IMR-90 (cell line): Measurements from ENCODE around the gene RUNDC1. TPM values are rescaled to one million over a fixed set of nuclear protein-coding genes. Genes with fewer than 3 reads are reported as not detected.

Experiments
- ATAC-seq: fragments of 200-7000 bp; cut with Tn5 transposase; 2 replicates; pipeline ENCODE4 v1.9.1; 2020; ENCODE audit warnings: low read depth, mild to moderate bottlenecking, moderate library complexity
- BruUV-seq: library from RNA; stranded (reverse); fragments of 400-500 nt; replicated peaks from 2 replicates; lab custom pipeline; 2021; lab: Mats Ljungman, UMichigan
- CTCF ChIA-PET: fragments of 300-600 bp; formaldehyde crosslinking; extraction: SDS; loops from one replicate; lab custom pipeline; 2021; ENCODE audit warnings: antibody characterized with exemption; lab: Yijun Ruan, JAX
- POLR2A ChIA-PET: fragments of 300-600 bp; sonication (Branson Sonifier 250); formaldehyde crosslinking; loops from one replicate; lab custom pipeline; 2022; ENCODE audit warnings: antibody characterized with exemption; ENCODE audit not compliant: unreplicated experiment; lab: Charles Lee
- DNase-seq: peaks from one replicate; pipeline ENCODE4 v3.0.0; 2013
- H2AFZ ChIP-seq: replicated peaks from 2 replicates; pipeline ENCODE3; 2013; ENCODE audit warnings: low read length, mild to moderate bottlenecking; ENCODE audit not compliant: poor library complexity
- H2AK5ac ChIP-seq: 2 replicates; pipeline ENCODE4 v1.6.1; 2013; ENCODE audit warnings: low read depth, low read length, inconsistent platforms
- H2AK9ac ChIP-seq: replicated peaks from 2 replicates; pipeline ENCODE3; 2013; ENCODE audit warnings: mild to moderate bottlenecking, low read depth, low read length, moderate library complexity; ENCODE audit not compliant: poor library complexity
- H2BK120ac ChIP-seq: 2 replicates; pipeline ENCODE4 v1.6.1; 2013; ENCODE audit warnings: low read depth, low read length, inconsistent platforms
- H2BK15ac ChIP-seq: 3 replicates; pipeline ENCODE4 v1.6.1; 2013; ENCODE audit warnings: low read depth, low read length, inconsistent platforms
- H2BK20ac ChIP-seq: 2 replicates; pipeline ENCODE4 v1.6.1; 2013; ENCODE audit warnings: low read depth, mild to moderate bottlenecking, inconsistent platforms, low read length, moderate library complexity
- H2BK5ac ChIP-seq: 2 replicates; pipeline ENCODE4 v1.6.1; 2013; ENCODE audit warnings: mild to moderate bottlenecking, low read depth, low read length, inconsistent platforms; ENCODE audit not compliant: poor library complexity, severe bottlenecking
- H3K14ac ChIP-seq: replicated peaks from 2 replicates; pipeline ENCODE4 v1.6.1; 2013; ENCODE audit warnings: low read depth, low read length, inconsistent platforms
- H3K18ac ChIP-seq: 2 replicates; pipeline ENCODE4 v1.6.1; 2013; ENCODE audit warnings: low read depth, low read length, control low read depth
- H3K23ac ChIP-seq: 2 replicates; pipeline ENCODE4 v1.6.1; 2013; ENCODE audit warnings: low read depth, low read length, inconsistent platforms
- H3K27ac ChIP-seq: 2 replicates; pipeline ENCODE4 v1.5.1; 2013; ENCODE audit warnings: mild to moderate bottlenecking, control low read depth, low read length; ENCODE audit not compliant: insufficient read depth
- H3K27me3 ChIP-seq: 2 replicates; pipeline ENCODE4 v1.6.1; 2013; ENCODE audit warnings: low read length; ENCODE audit not compliant: control insufficient read depth, insufficient read depth
- H3K36me3 ChIP-seq: 2 replicates; pipeline ENCODE4 v1.6.1; 2013; ENCODE audit warnings: low read length, mixed read lengths; ENCODE audit not compliant: control insufficient read depth, insufficient read depth
- H3K4ac ChIP-seq: 2 replicates; pipeline ENCODE4 v1.6.1; 2013; ENCODE audit warnings: low read depth, low read length, inconsistent platforms
- H3K4me1 ChIP-seq: 2 replicates; pipeline ENCODE4 v1.6.1; 2013; ENCODE audit warnings: low read length, mixed read lengths; ENCODE audit not compliant: control insufficient read depth, insufficient read depth
- H3K4me2 ChIP-seq: 2 replicates; pipeline ENCODE4 v1.6.1; 2013; ENCODE audit warnings: low read depth, mild to moderate bottlenecking, control low read depth, low read length, moderate library complexity
- H3K4me3 ChIP-seq: 2 replicates; pipeline ENCODE4 v1.5.1; 2013; ENCODE audit warnings: low read depth, mild to moderate bottlenecking, control low read depth, low read length, moderate library complexity; ENCODE audit not compliant: insufficient read depth
- H3K56ac ChIP-seq: 2 replicates; pipeline ENCODE4 v1.6.1; 2013; ENCODE audit warnings: low read length, inconsistent platforms; ENCODE audit not compliant: insufficient read depth; ENCODE audit errors: extremely low read depth
- H3K79me1 ChIP-seq, 2 experiments: 2 replicates each; pipeline ENCODE4 v1.6.1; 2013; ENCODE audit warnings: low read length in 2 of 2, inconsistent platforms in 1 of 2, low read depth in 1 of 2
- H3K9ac ChIP-seq: 2 replicates; pipeline ENCODE4 v1.6.1; 2013; ENCODE audit warnings: low read depth, low read length, control low read depth
- H3K9me1 ChIP-seq: 2 replicates; pipeline ENCODE4 v1.6.1; 2013; ENCODE audit warnings: low read length, inconsistent platforms; ENCODE audit not compliant: insufficient read depth
- H3K9me3 ChIP-seq: 2 replicates; pipeline ENCODE4 v1.6.1; 2013; ENCODE audit warnings: low read length; ENCODE audit not compliant: control insufficient read depth, insufficient read depth
- H4K20me1 ChIP-seq: 2 replicates; pipeline ENCODE4 v1.6.1; 2013; ENCODE audit warnings: low read length, inconsistent platforms; ENCODE audit not compliant: insufficient read depth
- H4K5ac ChIP-seq: 2 replicates; pipeline ENCODE4 v1.6.1; 2013; ENCODE audit warnings: mild to moderate bottlenecking, low read depth, low read length, control low read depth
- H4K8ac ChIP-seq, 2 experiments: 2 replicates each; pipeline ENCODE4 v1.6.1; 2013; ENCODE audit warnings: low read depth in 2 of 2, low read length in 2 of 2, control low read depth in 1 of 2, inconsistent platforms in 1 of 2
- H4K91ac ChIP-seq: 2 replicates; pipeline ENCODE4 v1.6.1; 2013; ENCODE audit warnings: low read depth, low read length, inconsistent platforms; ENCODE audit not compliant: insufficient read depth
- BHLHE40 ChIP-seq: fragments of 150-350 bp; IDR thresholded peaks from 2 replicates; pipeline ENCODE4 v1.6.1; 2016; ENCODE audit warnings: mild to moderate bottlenecking, low read depth, low read length
- MXI1 ChIP-seq: IDR thresholded peaks from 2 replicates; pipeline ENCODE4 v1.6.1; 2012; ENCODE audit warnings: low read depth, mild to moderate bottlenecking, low read length, moderate library complexity, borderline replicate concordance
- NFE2L2 ChIP-seq: fragments of 150-350 bp; IDR thresholded peaks from 2 replicates; pipeline ENCODE4 v1.6.1; 2016; ENCODE audit warnings: low read depth, mild to moderate bottlenecking, low read length
- POLR2A ChIP-seq: IDR thresholded peaks from 2 replicates; pipeline ENCODE4 v1.6.1; 2012; ENCODE audit warnings: mild to moderate bottlenecking, low read depth, low read length
- WGBS, 2 experiments: methylation state at CpG; one replicate each; pipeline versions ENCODE4 v1.1.5 to v1.1.7; 2013; ENCODE audit warnings: missing lambda C conversion rate in 2 of 2; ENCODE audit not compliant: insufficient read length in 1 of 2; ENCODE audit errors: extremely low coverage in 2 of 2; 5-methylcytosine and 5-hydroxymethylcytosine counted together
- dilution Hi-C: fragments of 300-500 bp; cut with HindIII; formaldehyde crosslinking; loops from one replicate; pipeline ENCODE4 v1.14.3; 2018; ENCODE audit warnings: low sequenced_read_pairs; ENCODE audit not compliant: unreplicated experiment
- in situ Hi-C: fragments of 300-500 bp; cut with MboI; formaldehyde crosslinking; loops from 3 replicates; pipeline ENCODE4 v1.14.3; 2019; ENCODE audit warnings: low sequenced_read_pairs, inconsistent platforms, mixed read lengths
- intact Hi-C: fragments of 100-400 bp; cut with micrococcal nuclease; formaldehyde crosslinking; loops from 2 replicates; pipeline ENCODE4 v1.10.0; 2022
- polyA plus RNA-seq, 3 experiments: library from polyadenylated mRNA; depleted of rRNA; stranded (reverse); fragments of >200 nt; gene quantifications; 2 replicates each; pipeline ENCODE4 v1.2.3, GENCODE V29; 2012; ENCODE audit warnings: low replicate concordance in 1 of 3
- total RNA-seq: library from RNA; depleted of rRNA; stranded (reverse); fragments of >200 nt; gene quantifications from 2 replicates; pipeline ENCODE4 v1.2.3, GENCODE V29; 2012

RUNDC1 gene
- total and polyA plus RNA-seq, 2 of the 4 experiments (the other 2 are of a cell fraction): 7.0 to 7.9 TPM

GRCh38 chr17:43018008-43018853 is 37.9 kb downstream of the RUNDC1 start:
- Histone ChIP-seq H3K4me2 (no peak overlapping the region), H3K9me3 (no peaks in the 10 kb centered on the region), H3K56ac (no peak overlapping the region), H2BK5ac (no peak overlapping the region), H3K36me3 (peaks cover 52% of the 10 kb centered on the region), H3K4me1 (peaks cover 12% of the 10 kb centered on the region), H4K20me1 (peaks cover 32% of the 10 kb centered on the region; the same call in 1 of the 2 replicates), H3K9me1 (peaks cover 27% of the 10 kb centered on the region), H2AFZ (no peak overlapping the region), H4K5ac (no peak overlapping the region), H3K79me1 (peaks cover 15 to 66% of the 10 kb centered on the region in 2 experiments; a peak in 3 of 4 replicates), H2BK15ac (no peak overlapping the region), H2AK5ac (no peak overlapping the region), H3K18ac (no peak overlapping the region), H3K27me3 (no peaks in the 10 kb centered on the region), H2AK9ac (peak overlapping the region; percentile 50), H2BK20ac (no peak overlapping the region), H3K4ac (no peak overlapping the region), H4K8ac (no peak overlapping the region), H2BK120ac (no peak overlapping the region), H3K27ac (no peak overlapping the region), H3K23ac (peak overlapping the region; percentile 45), H3K14ac (no peak overlapping the region), H4K91ac (no peak overlapping the region), H3K9ac (no peak overlapping the region), H3K4me3 (no peak overlapping the region)
- no TSS peak for BruUV-seq
- CTCF ChIA-PET: no interaction called here
- 74% methylated on average over 4 of the region's 19 CpGs; no CpG with 5 or more reads in 1 of the 2 experiments for WGBS, 2 experiments
- DNase-seq (no peak), ATAC-seq (no peak)
- dilution Hi-C loops: no loop called here
- POLR2A ChIA-PET: no interaction called here
- TF ChIP-seq NFE2L2: no peak
- no peak for TF ChIP-seq BHLHE40
- no peak for TF ChIP-seq POLR2A
- no peak for TF ChIP-seq MXI1
- intact Hi-C loops: no loop called here
- in situ Hi-C loops: no loop called here
